Measurements from ENCODE around the gene EHD4. TPM values are rescaled to one million over a fixed set of nuclear protein-coding genes. Genes with fewer than 3 reads are reported as not detected.

The EHD4 gene
- total and polyA plus RNA-seq, 2 donors (not counting 3 experiments of a cell fraction or from before 2014, with no cell fraction given), result 96.7 to 128 TPM

DNA sequence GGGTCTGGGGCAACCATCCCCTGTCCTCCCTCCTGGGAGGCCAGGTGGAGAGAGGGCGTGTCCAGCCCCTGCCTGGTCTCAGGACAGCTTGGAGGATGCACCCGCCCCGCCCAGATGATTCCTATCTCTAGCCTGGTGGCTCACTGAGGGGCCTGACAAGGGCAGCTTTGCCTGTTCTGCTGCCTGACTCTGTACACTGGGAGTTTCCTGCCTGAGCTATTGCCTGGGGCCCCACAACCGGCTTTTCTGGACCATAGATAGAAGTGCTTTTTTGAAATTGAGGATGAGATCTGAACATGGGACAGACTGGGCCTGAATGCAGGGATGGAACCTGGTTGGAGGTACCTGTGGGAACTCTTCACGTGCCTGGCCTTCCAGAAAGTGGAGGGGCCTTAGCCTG is 49.2 kb upstream of the EHD4 start:
- H3K4me1 ChIP-seq (ENCODE audit: control insufficient read depth, extremely low read depth, insufficient read depth, low read length), result no peaks in the 10 kb centered on the region
- TF ChIP-seq, protein P1, sequence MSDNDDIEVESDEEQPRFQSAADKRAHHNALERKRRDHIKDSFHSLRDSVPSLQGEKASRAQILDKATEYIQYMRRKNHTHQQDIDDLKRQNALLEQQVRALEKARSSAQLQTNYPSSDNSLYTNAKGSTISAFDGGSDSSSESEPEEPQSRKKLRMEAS (IDR thresholded peaks at IDR 0.05; ENCODE audit: insufficient read depth, insufficient read length), result no peak
- TF ChIP-seq POLR2A (IDR thresholded peaks at IDR 0.05; ENCODE audit: low read depth, low read length) (no peak), POLR2AphosphoS5 (IDR thresholded peaks at IDR 0.05; ENCODE audit: insufficient read depth, low read depth, low read length) (no peak), EZH2 (IDR thresholded peaks at IDR 0.05; ENCODE audit: borderline replicate concordance, low read depth, low read length, severe bottlenecking) (no peak), GATA2 (IDR thresholded peaks at IDR 0.05; ENCODE audit: insufficient read depth, insufficient read length, low read depth, low read length) (no peak), MYC (IDR thresholded peaks at IDR 0.05; ENCODE audit: low read depth, low read length) (no peak), FOS (IDR thresholded peaks at IDR 0.05; ENCODE audit: borderline replicate concordance, insufficient read depth, low read length) (no peak), JUN (IDR thresholded peaks at IDR 0.05; ENCODE audit: borderline replicate concordance, insufficient read depth, insufficient read length, low read depth) (no peak)
- TF ChIP-seq, protein P2, sequence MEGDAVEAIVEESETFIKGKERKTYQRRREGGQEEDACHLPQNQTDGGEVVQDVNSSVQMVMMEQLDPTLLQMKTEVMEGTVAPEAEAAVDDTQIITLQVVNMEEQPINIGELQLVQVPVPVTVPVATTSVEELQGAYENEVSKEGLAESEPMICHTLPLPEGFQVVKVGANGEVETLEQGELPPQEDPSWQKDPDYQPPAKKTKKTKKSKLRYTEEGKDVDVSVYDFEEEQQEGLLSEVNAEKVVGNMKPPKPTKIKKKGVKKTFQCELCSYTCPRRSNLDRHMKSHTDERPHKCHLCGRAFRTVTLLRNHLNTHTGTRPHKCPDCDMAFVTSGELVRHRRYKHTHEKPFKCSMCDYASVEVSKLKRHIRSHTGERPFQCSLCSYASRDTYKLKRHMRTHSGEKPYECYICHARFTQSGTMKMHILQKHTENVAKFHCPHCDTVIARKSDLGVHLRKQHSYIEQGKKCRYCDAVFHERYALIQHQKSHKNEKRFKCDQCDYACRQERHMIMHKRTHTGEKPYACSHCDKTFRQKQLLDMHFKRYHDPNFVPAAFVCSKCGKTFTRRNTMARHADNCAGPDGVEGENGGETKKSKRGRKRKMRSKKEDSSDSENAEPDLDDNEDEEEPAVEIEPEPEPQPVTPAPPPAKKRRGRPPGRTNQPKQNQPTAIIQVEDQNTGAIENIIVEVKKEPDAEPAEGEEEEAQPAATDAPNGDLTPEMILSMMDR (IDR thresholded peaks at IDR 0.05; ENCODE audit: extremely low read depth in 1 of 2, insufficient read depth in 1 of 2, low read depth in 1 of 2, low read length in 2 of 2), result no peak
- no peak overlapping the region for H3K4me3 ChIP-seq (replicated peaks in 1 of 3; ENCODE audit: insufficient read depth in 1 of 3, low read depth in 1 of 3, low read length in 3 of 3)
- H3K27ac ChIP-seq (ENCODE audit: insufficient read depth, low read depth, low read length), result no peak overlapping the region
- dilution Hi-C loops (cut with MboI; ENCODE audit: extremely low pct_ligation_motif_present, low sequenced_read_pairs), result no loop called here
- DNase-seq (ENCODE audit: low read depth, low spot score) (no peak), FAIRE-seq (no peak)
- ChIA-PET CTCF (interaction anchor here (1.3 to 1.6 kb wide), 2 partner anchors 9 to 117 kb away, joined by 3 to 4 read pairs; no protein-coding TSS in a partner anchor), POLR2A (no interaction called here)
- H4K20me1 ChIP-seq (replicated peaks; ENCODE audit: control insufficient read depth, extremely low read depth, insufficient read depth, low read length), result no peaks in the 10 kb centered on the region
- peaks cover 2 to 8% of the 10 kb centered on the region in 2 experiments for H3K27me3 ChIP-seq (ENCODE audit: control insufficient read depth in 2 of 2, insufficient read depth in 2 of 2, low read length in 2 of 2)
- intact Hi-C loops (cut with micrococcal nuclease), result no loop called here
- no peak overlapping the region for H2AFZ ChIP-seq (ENCODE audit: low read depth, low read length)
- no TSS peak for BruUV-seq (replicated peaks)
- H3K9ac ChIP-seq (replicated peaks; ENCODE audit: extremely low read depth, insufficient read depth, low read length), result no peak overlapping the region
- no peaks in the 10 kb centered on the region for H3K36me3 ChIP-seq (ENCODE audit: control insufficient read depth in 2 of 2, extremely low read depth in 1 of 2, insufficient read depth in 2 of 2, low read length in 2 of 2)
- H3K4me2 ChIP-seq (ENCODE audit: insufficient read depth, low read length), result no peak overlapping the region
- H3K9me3 ChIP-seq (replicated peaks; ENCODE audit: control insufficient read depth, insufficient read depth, low read length), result no peaks in the 10 kb centered on the region
- H3K79me2 ChIP-seq (ENCODE audit: control insufficient read depth, insufficient read depth, low read length), result no peaks in the 10 kb centered on the region
- no peaks in the 10 kb centered on the region for H3K9me1 ChIP-seq (replicated peaks; ENCODE audit: control insufficient read depth, extremely low read depth, insufficient read depth, low read length)
